HEK293T (cell line): ENCODE measurements around the gene TMEM123.

ENCODE experiments used
- CTCF ChIA-PET: fragments of 350-600 bp; formaldehyde crosslinking; extraction: SDS; loops from one replicate; lab custom pipeline; 2021; ENCODE audit warnings: antibody characterized with exemption, inconsistent platforms; lab: Yijun Ruan, JAX
- POLR2A ChIA-PET: fragments of 350-600 bp; formaldehyde crosslinking; extraction: SDS; loops from one replicate; lab custom pipeline; 2020; ENCODE audit warnings: antibody characterized with exemption, inconsistent platforms; lab: Yijun Ruan, JAX
- DNase-seq: peaks from one replicate; pipeline ENCODE4 v3.0.0; 2012; ENCODE audit warnings: mixed read lengths; ENCODE audit errors: extremely low spot score
- ARNT ChIP-seq: fragments of 450-650 bp; IDR thresholded peaks from 2 replicates; pipeline ENCODE4 v1.6.1; 2017; ENCODE audit warnings: mild to moderate bottlenecking
- BHLHE40 ChIP-seq: fragments of 450-650 bp; IDR thresholded peaks from 2 replicates; pipeline ENCODE4 v1.6.1; 2016; ENCODE audit warnings: mild to moderate bottlenecking, moderate library complexity, borderline replicate concordance
- CTBP1 ChIP-seq: fragments of 450-650 bp; IDR thresholded peaks from 2 replicates; pipeline ENCODE4 v1.6.1; 2016; ENCODE audit warnings: borderline replicate concordance
- ELF4 ChIP-seq: fragments of 450-650 bp; IDR thresholded peaks from 2 replicates; pipeline ENCODE4 v1.6.1; 2017; ENCODE audit warnings: antibody characterized with exemption
- FOXA1 ChIP-seq: fragments of 450-650 bp; IDR thresholded peaks from 2 replicates; pipeline ENCODE4 v1.6.1; 2016; ENCODE audit warnings: mild to moderate bottlenecking
- FOXK2 ChIP-seq: fragments of 450-650 bp; IDR thresholded peaks from 2 replicates; pipeline ENCODE4 v1.6.1; 2016; ENCODE audit warnings: mild to moderate bottlenecking
- FOXM1 ChIP-seq: fragments of 450-650 bp; IDR thresholded peaks from 2 replicates; pipeline ENCODE4 v1.6.1; 2017; ENCODE audit warnings: mild to moderate bottlenecking, borderline replicate concordance
- HDGF ChIP-seq: fragments of 450-650 bp; IDR thresholded peaks from 2 replicates; pipeline ENCODE4 v1.6.1; 2017; ENCODE audit warnings: antibody characterized with exemption, borderline replicate concordance
- L3MBTL2 ChIP-seq: fragments of 450-650 bp; conservative IDR thresholded peaks from 2 replicates; pipeline ENCODE4 v1.6.1; 2016; ENCODE audit warnings: mild to moderate bottlenecking
- LEF1 ChIP-seq: fragments of 450-650 bp; IDR thresholded peaks from 2 replicates; pipeline ENCODE4 v1.6.1; 2017; ENCODE audit warnings: mild to moderate bottlenecking, borderline replicate concordance
- NFRKB ChIP-seq: fragments of 450-650 bp; IDR thresholded peaks from 2 replicates; pipeline ENCODE4 v1.6.1; 2016; ENCODE audit warnings: mild to moderate bottlenecking, moderate library complexity
- PKNOX1 ChIP-seq: fragments of 450-650 bp; IDR thresholded peaks from 2 replicates; pipeline ENCODE4 v1.6.1; 2016
- SP1 ChIP-seq: fragments of 450-650 bp; IDR thresholded peaks from 2 replicates; pipeline ENCODE4 v1.6.1; 2017
- SUZ12 ChIP-seq: fragments of 450-650 bp; IDR thresholded peaks from 2 replicates; pipeline ENCODE4 v1.6.1; 2016; ENCODE audit warnings: mild to moderate bottlenecking
- TARDBP ChIP-seq: fragments of 450-650 bp; IDR thresholded peaks from 2 replicates; pipeline ENCODE4 v1.6.1; 2016
- ZNF384 ChIP-seq: fragments of 450-650 bp; IDR thresholded peaks from 2 replicates; pipeline ENCODE4 v1.6.1; 2016

The TMEM123 gene

DNA sequence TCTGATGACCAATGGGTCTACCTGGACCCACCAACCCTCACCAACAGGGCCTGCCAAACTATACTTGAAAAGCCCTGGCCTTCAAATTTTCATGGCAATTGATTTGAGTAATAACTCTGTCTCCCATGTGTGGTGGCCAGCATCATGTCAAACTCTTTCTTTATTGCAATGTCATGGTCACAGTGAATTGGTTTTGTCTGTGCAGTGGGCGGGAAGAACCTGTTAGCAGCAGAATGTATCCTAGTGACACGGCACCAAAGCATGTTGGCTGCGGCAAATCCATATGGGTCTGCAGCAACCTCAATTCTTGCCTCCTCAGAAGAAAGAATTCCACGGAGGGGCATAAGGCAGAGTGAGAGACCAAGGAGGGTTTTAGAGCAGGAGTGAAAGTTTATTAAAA lies 19.6 kb upstream of the TMEM123 start:
- ChIA-PET POLR2A (no interaction called here), CTCF (interaction anchor here (0.8 kb wide), 1 partner anchor 204 kb away, joined by 3 read pairs; no protein-coding TSS in a partner anchor)

DNA sequence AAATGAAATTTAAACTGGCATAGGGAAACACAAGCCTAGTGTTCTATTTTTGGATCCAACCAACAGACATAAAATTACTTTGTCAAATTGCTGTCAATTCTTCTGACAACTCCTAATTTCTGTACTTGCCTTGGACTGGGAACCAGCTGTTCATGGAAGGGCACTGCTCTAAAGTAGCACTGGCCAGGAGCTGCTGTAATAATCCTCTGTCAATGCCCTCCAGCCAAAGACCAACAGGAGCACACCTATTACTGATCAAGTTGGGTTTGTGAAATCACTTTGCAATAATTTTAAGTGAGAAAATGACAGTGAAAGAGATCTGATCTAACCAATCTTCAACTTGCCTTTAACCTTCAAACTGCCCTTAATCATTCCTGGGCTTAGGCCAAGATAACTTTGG lies 18.9 kb upstream of the TMEM123 start:
- no peak for DNase-seq
- POLR2A ChIA-PET, result no interaction called here
- CTCF ChIA-PET, result no interaction called here
- no peak for TF ChIP-seq FOXA1
- TF ChIP-seq CTBP1, result no peak
- TF ChIP-seq SP1, result no peak
- TF ChIP-seq FOXM1, result no peak
- TF ChIP-seq SUZ12, result no peak
- TF ChIP-seq ARNT, result no peak
- no peak for TF ChIP-seq ZNF384
- TF ChIP-seq PKNOX1, result no peak
- no peak for TF ChIP-seq HDGF
- no peak for TF ChIP-seq NFRKB
- TF ChIP-seq TARDBP, result no peak
- TF ChIP-seq ELF4, result no peak
- TF ChIP-seq BHLHE40, result no peak
- TF ChIP-seq LEF1, result no peak
- no peak for TF ChIP-seq L3MBTL2
- TF ChIP-seq FOXK2, result no peak

More for the DNA sequence above, 19.6 kb upstream of the TMEM123 start:
- TF ChIP-seq BHLHE40 (no peak), SP1 (no peak), SUZ12 (no peak), L3MBTL2 (no peak), CTBP1 (no peak), ELF4 (no peak), FOXK2 (no peak), LEF1 (no peak), TARDBP (no peak), HDGF (no peak), FOXM1 (no peak), ARNT (no peak), PKNOX1 (no peak), ZNF384 (no peak), FOXA1 (no peak), NFRKB (no peak)
- no peak for DNase-seq

DNA sequence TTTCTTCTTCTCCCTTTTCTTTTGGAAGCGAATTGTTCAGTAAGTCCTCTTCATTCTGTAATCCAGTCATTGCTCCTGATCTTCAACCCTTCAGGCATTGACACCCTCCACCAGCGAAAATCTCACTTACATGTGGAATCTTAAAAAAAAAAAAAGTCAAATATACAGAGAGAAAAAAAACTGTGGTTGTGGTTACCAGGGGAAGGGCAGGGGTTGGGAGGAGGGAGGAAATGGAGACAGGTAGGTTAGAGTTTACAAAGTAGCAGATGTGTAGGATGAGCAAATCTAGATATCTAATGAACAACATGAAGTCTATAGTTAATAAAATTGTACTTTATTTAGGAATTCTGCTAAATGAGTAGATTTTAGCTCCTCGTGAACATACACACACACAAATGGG lies 17.7 kb upstream of the TMEM123 start:
- TF ChIP-seq ZNF384 (no peak), PKNOX1 (no peak), NFRKB (no peak), FOXM1 (no peak), CTBP1 (no peak), LEF1 (no peak), ARNT (no peak), FOXK2 (no peak), BHLHE40 (no peak), SP1 (no peak), HDGF (no peak), TARDBP (no peak), SUZ12 (no peak), ELF4 (no peak), FOXA1 (no peak), L3MBTL2 (no peak)
- ChIA-PET POLR2A (no interaction called here), CTCF (no interaction called here)
- DNase-seq, result no peak

- DNase-seq, result no peak
- no peak for TF ChIP-seq FOXA1
- no peak for TF ChIP-seq ZNF384
- TF ChIP-seq CTBP1, result no peak
- no peak for TF ChIP-seq FOXK2
- no peak for TF ChIP-seq SUZ12
- no peak for TF ChIP-seq ARNT
- TF ChIP-seq L3MBTL2, result no peak
- no peak for TF ChIP-seq ELF4
- no peak for TF ChIP-seq TARDBP
- no peak for TF ChIP-seq PKNOX1
- no peak for TF ChIP-seq LEF1
- no peak for TF ChIP-seq FOXM1
- no peak for TF ChIP-seq BHLHE40
- TF ChIP-seq NFRKB, result no peak
- TF ChIP-seq SP1, result no peak
- TF ChIP-seq HDGF, result no peak
- POLR2A ChIA-PET, result no interaction called here
- CTCF ChIA-PET, result no interaction called here
Observed at GRCh38 chr11:102469196-102469821, 16.7 kb upstream of the TMEM123 start.

- no peak for DNase-seq
- TF ChIP-seq ELF4, result no peak
- TF ChIP-seq FOXA1, result no peak
- TF ChIP-seq L3MBTL2, result no peak
- TF ChIP-seq PKNOX1, result no peak
- TF ChIP-seq SP1, result no peak
- no peak for TF ChIP-seq SUZ12
- TF ChIP-seq HDGF, result no peak
- TF ChIP-seq FOXM1, result no peak
- TF ChIP-seq CTBP1, result no peak
- no peak for TF ChIP-seq FOXK2
- no peak for TF ChIP-seq NFRKB
- no peak for TF ChIP-seq ARNT
- no peak for TF ChIP-seq TARDBP
- no peak for TF ChIP-seq ZNF384
- TF ChIP-seq LEF1, result no peak
- TF ChIP-seq BHLHE40, result no peak
- CTCF ChIA-PET, result no interaction called here
- POLR2A ChIA-PET, result no interaction called here
Observed at GRCh38 chr11:102468616-102469195, 16.1 kb upstream of the TMEM123 start.
